DND-41 (cell line): ENCODE measurements around the gene RPEL1.

Experiments used
- EZH2 ChIP-seq: IDR thresholded peaks from 3 replicates; pipeline ENCODE4 v1.6.1; 2012; ENCODE audit warnings: borderline replicate concordance, low read depth, mild to moderate bottlenecking, moderate library complexity, low read length, inconsistent platforms; ENCODE audit not compliant: severe bottlenecking
- TF ChIP-seq, protein P1 (sequence below): IDR thresholded peaks from 2 replicates; pipeline ENCODE4 v1.5.1; 2012; ENCODE audit warnings: borderline replicate concordance, low read length, moderate library complexity, mild to moderate bottlenecking; ENCODE audit not compliant: poor library complexity, severe bottlenecking; ENCODE audit errors: extremely low read depth

- no peak for TF ChIP-seq EZH2
- TF ChIP-seq, protein P1, sequence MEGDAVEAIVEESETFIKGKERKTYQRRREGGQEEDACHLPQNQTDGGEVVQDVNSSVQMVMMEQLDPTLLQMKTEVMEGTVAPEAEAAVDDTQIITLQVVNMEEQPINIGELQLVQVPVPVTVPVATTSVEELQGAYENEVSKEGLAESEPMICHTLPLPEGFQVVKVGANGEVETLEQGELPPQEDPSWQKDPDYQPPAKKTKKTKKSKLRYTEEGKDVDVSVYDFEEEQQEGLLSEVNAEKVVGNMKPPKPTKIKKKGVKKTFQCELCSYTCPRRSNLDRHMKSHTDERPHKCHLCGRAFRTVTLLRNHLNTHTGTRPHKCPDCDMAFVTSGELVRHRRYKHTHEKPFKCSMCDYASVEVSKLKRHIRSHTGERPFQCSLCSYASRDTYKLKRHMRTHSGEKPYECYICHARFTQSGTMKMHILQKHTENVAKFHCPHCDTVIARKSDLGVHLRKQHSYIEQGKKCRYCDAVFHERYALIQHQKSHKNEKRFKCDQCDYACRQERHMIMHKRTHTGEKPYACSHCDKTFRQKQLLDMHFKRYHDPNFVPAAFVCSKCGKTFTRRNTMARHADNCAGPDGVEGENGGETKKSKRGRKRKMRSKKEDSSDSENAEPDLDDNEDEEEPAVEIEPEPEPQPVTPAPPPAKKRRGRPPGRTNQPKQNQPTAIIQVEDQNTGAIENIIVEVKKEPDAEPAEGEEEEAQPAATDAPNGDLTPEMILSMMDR: no peak
These were observed 12.8 kb upstream of the RPEL1 start for GRCh38 chr10:103232772-103233488.
